HEK293T (cell line): ENCODE results near the gene DNAH8.
A peak's percentile ranks its signal among the peaks of the same experiment; 100 is the strongest.

ENCODE experiments used
- CTCF ChIA-PET: fragments of 350-600 bp; formaldehyde crosslinking; extraction: SDS; loops from one replicate; lab custom pipeline; 2021; ENCODE audit warnings: antibody characterized with exemption, inconsistent platforms; lab: Yijun Ruan, JAX
- POLR2A ChIA-PET: fragments of 350-600 bp; formaldehyde crosslinking; extraction: SDS; loops from one replicate; lab custom pipeline; 2020; ENCODE audit warnings: antibody characterized with exemption, inconsistent platforms; lab: Yijun Ruan, JAX
- DNase-seq: peaks from one replicate; pipeline ENCODE4 v3.0.0; 2012; ENCODE audit warnings: mixed read lengths; ENCODE audit errors: extremely low spot score
- ARNT ChIP-seq: fragments of 450-650 bp; IDR thresholded peaks from 2 replicates; pipeline ENCODE4 v1.6.1; 2017; ENCODE audit warnings: mild to moderate bottlenecking
- BHLHE40 ChIP-seq: fragments of 450-650 bp; IDR thresholded peaks from 2 replicates; pipeline ENCODE4 v1.6.1; 2016; ENCODE audit warnings: mild to moderate bottlenecking, moderate library complexity, borderline replicate concordance
- CTBP1 ChIP-seq: fragments of 450-650 bp; IDR thresholded peaks from 2 replicates; pipeline ENCODE4 v1.6.1; 2016; ENCODE audit warnings: borderline replicate concordance
- ELF4 ChIP-seq: fragments of 450-650 bp; IDR thresholded peaks from 2 replicates; pipeline ENCODE4 v1.6.1; 2017; ENCODE audit warnings: antibody characterized with exemption
- FOXA1 ChIP-seq: fragments of 450-650 bp; IDR thresholded peaks from 2 replicates; pipeline ENCODE4 v1.6.1; 2016; ENCODE audit warnings: mild to moderate bottlenecking
- FOXK2 ChIP-seq: fragments of 450-650 bp; IDR thresholded peaks from 2 replicates; pipeline ENCODE4 v1.6.1; 2016; ENCODE audit warnings: mild to moderate bottlenecking
- FOXM1 ChIP-seq: fragments of 450-650 bp; IDR thresholded peaks from 2 replicates; pipeline ENCODE4 v1.6.1; 2017; ENCODE audit warnings: mild to moderate bottlenecking, borderline replicate concordance
- HDGF ChIP-seq: fragments of 450-650 bp; IDR thresholded peaks from 2 replicates; pipeline ENCODE4 v1.6.1; 2017; ENCODE audit warnings: antibody characterized with exemption, borderline replicate concordance
- L3MBTL2 ChIP-seq: fragments of 450-650 bp; conservative IDR thresholded peaks from 2 replicates; pipeline ENCODE4 v1.6.1; 2016; ENCODE audit warnings: mild to moderate bottlenecking
- LEF1 ChIP-seq: fragments of 450-650 bp; IDR thresholded peaks from 2 replicates; pipeline ENCODE4 v1.6.1; 2017; ENCODE audit warnings: mild to moderate bottlenecking, borderline replicate concordance
- NFRKB ChIP-seq: fragments of 450-650 bp; IDR thresholded peaks from 2 replicates; pipeline ENCODE4 v1.6.1; 2016; ENCODE audit warnings: mild to moderate bottlenecking, moderate library complexity
- SP1 ChIP-seq: fragments of 450-650 bp; IDR thresholded peaks from 2 replicates; pipeline ENCODE4 v1.6.1; 2017
- SUZ12 ChIP-seq: fragments of 450-650 bp; IDR thresholded peaks from 2 replicates; pipeline ENCODE4 v1.6.1; 2016; ENCODE audit warnings: mild to moderate bottlenecking
- TARDBP ChIP-seq: fragments of 450-650 bp; IDR thresholded peaks from 2 replicates; pipeline ENCODE4 v1.6.1; 2016
- ZNF384 ChIP-seq: fragments of 450-650 bp; IDR thresholded peaks from 2 replicates; pipeline ENCODE4 v1.6.1; 2016
- TF ChIP-seq, protein P1 (sequence below): fragments of 450-650 bp; IDR thresholded peaks from 2 replicates; pipeline ENCODE4 v1.6.1; 2016

Gene DNAH8, protein sequence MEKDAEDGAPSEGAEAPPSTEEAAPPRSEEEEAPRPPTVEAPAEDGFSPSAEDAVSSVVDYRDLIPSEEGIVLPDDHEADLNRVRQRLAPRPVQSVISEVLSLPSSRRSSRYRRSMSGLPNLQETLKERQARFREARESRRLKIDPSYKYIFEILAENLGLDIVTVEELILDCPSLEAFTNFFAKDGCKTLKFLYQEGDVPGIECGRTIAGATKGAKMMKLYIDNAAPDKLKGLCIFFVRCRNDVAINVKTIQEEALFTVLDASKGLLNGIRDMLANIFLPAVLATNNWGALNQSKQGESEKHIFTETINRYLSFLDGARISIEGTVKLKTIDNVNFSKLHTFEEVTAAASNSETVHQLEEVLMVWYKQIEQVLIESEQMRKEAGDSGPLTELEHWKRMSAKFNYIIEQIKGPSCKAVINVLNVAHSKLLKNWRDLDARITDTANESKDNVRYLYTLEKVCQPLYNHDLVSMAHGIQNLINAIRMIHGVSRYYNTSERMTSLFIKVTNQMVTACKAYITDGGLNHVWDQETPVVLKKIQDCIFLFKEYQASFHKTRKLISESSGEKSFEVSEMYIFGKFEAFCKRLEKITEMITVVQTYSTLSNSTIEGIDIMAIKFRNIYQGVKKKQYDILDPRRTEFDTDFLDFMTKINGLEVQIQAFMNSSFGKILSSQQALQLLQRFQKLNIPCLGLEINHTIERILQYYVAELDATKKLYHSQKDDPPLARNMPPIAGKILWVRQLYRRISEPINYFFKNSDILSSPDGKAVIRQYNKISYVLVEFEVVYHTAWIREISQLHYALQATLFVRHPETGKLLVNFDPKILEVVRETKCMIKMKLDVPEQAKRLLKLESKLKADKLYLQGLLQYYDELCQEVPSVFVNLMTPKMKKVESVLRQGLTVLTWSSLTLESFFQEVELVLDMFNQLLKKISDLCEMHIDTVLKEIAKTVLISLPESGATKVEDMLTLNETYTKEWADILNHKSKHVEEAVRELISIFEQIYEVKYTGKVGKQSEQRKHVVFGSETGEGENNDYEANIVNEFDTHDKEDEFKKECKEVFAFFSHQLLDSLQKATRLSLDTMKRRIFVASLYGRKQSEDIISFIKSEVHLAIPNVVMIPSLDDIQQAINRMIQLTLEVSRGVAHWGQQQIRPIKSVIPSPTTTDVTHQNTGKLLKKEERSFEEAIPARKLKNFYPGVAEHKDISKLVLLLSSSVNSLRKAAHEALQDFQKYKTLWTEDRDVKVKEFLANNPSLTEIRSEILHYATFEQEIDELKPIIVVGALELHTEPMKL (N-terminal part only)

DNA sequence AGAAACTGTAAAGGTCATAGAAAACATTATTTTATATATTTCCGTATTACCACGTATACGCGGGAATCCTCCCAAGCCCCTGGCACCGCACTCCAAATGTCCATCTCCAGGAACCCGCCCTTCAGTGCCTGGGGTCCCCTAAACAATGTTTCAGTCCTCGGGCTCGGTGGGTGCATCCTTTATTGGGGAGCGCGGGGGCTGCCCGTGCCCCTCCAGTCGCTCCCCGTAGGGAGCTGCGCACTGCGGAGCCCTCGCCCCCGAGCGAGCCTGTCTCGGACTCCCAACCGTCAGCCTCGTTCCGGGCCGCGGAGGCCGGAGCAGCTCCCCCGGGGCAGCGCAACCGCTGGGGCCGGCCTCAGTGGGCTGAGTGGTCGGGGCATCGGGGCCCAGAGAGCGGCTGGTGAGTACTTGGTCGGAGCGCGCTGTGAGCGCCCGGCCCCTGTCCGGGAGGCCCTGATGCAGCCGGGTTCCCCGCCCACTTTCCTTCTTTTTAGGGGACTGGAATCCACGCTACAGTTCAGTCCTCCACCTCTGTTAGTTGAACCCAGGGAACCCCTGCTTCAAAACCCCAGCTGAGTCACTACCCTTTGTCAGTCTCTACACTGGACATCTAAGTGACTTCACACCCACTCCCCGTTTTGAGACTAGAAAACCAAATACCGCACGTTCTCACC, at the start of gene DNAH8:
Gene DNAH8, plus strand, starts transcription at position 296 of the 674 bp plus-strand sequence. CDS start 7,499 bp downstream, outside the sequence.
- ChIA-PET POLR2A (no interaction called here), CTCF (no interaction called here)
- TF ChIP-seq ELF4 (no peak), L3MBTL2 (no peak), LEF1 (no peak), CTBP1 (no peak), FOXM1 (no peak), HDGF (no peak)
- no peak for DNase-seq

DNA sequence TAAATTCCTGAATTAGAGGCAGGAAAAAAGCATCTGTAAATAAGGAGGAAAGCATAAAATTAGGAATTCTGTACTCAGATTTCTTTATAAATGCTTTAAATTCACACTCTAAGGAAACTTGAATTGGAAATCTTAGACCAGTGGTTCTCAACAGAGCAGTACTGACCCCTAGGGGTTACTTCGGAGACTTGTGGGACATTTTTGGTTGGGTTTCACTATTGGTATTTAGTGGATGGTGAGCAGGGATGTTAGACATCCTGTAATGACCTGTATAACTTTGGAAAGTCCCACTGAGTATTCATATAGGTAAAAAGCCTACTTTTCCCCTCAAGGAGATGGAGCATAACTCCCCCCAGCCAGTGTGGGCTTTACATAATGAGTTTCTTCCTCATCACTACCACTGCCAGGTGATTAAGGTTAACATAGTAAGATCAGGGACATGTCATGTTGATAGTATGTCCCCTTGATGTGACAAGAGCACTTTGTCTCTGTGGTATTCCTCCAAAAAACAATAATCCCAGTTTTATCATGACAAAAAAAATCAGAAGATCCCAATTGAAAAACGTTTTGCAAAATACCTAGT, 43.1 kb upstream of the DNAH8 start:
- CTCF ChIA-PET, result no interaction called here
- TF ChIP-seq FOXA1, result no peak
- no peak for TF ChIP-seq TARDBP
- TF ChIP-seq HDGF, result no peak
- no peak for TF ChIP-seq CTBP1
- TF ChIP-seq FOXM1, result no peak
- TF ChIP-seq ELF4, result no peak
- TF ChIP-seq FOXK2, result no peak
- TF ChIP-seq NFRKB, result no peak
- TF ChIP-seq BHLHE40, result no peak
- TF ChIP-seq LEF1, result no peak
- TF ChIP-seq ZNF384, result no peak
- TF ChIP-seq SP1, result no peak
- TF ChIP-seq ARNT, result no peak
- TF ChIP-seq, protein P1, sequence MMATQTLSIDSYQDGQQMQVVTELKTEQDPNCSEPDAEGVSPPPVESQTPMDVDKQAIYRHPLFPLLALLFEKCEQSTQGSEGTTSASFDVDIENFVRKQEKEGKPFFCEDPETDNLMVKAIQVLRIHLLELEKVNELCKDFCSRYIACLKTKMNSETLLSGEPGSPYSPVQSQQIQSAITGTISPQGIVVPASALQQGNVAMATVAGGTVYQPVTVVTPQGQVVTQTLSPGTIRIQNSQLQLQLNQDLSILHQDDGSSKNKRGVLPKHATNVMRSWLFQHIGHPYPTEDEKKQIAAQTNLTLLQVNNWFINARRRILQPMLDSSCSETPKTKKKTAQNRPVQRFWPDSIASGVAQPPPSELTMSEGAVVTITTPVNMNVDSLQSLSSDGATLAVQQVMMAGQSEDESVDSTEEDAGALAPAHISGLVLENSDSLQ, result no peak
- TF ChIP-seq L3MBTL2, result no peak
- TF ChIP-seq SUZ12, result no peak
- peak; percentile 63 for DNase-seq
- POLR2A ChIA-PET, result no interaction called here

DNA sequence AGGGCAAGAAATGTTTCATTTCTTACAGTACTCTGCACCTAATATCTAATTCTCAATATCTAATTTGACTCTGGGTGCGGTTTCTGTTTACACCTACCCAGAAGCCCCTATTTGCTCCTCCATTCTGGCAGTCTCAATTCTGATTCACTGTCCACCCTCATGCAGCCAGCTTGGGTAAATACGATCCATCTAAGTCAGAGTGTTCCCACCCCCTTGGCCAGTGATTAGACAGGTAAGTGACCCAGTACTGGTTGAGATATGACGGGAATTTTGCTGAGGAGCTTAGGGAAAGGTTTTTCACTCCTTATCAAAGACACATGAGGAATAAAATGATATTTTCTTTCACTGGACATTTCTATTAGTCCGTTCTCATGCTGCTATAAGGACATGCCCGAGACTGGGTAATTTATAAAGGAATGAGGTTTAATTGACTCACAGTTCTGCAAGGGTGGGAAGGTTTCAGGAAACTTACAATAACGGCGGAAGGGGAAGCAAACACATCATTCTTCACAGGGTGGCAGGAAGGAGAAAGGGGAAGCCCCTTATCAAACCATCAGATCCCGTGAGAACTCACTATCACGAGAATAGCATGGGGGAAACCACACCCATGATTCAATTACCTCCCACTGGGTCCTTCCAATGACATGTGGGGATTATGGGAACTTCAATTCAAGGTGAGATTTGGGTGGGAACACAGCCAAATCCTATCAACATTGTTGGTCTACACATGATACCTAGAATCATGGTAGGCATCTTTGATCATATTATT, 41.5 kb upstream of the DNAH8 start:
- ChIA-PET CTCF (no interaction called here), POLR2A (no interaction called here)
- TF ChIP-seq NFRKB (no peak), ELF4 (no peak), L3MBTL2 (no peak), FOXA1 (no peak), HDGF (no peak)

DNA sequence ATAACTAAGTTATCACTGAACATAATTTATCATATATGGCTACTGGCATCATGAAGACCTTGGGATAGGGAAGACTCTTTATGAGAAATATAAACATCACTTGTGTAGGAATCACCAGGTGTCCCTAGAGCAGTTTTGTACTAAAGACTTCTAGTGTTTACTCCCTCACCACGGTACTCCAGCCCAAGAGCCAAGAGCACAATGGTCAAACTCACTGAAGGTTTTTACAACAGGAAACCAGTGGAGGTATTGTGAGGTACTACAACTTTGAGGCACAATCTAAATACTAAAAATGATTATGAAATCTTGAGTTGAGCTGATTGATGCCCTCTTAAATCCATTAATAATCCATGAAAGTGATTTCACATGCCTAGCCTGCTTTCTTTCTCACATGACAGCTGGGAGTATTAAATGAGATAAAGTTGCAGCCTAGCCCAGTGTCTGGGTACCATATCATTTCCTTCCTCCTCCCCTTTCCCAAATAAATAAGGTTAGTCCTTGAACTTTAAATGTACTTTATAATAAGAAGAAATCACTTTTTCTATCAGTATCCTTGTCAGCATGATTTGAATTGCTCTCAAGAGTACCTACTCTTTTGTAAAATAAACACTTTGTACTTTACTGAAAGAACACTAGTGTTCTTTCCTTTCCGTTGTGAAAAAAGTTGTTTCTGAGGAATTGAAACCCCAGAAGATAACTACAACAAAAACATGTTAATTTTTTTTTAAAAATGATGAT, 38.7 kb upstream of the DNAH8 start:
- POLR2A ChIA-PET, result no interaction called here
- TF ChIP-seq SP1 (no peak), NFRKB (no peak)
- CTCF ChIA-PET, result no interaction called here
- no peak for DNase-seq

More for the DNA sequence above, 41.5 kb upstream of the DNAH8 start:
- no peak for DNase-seq

DNA sequence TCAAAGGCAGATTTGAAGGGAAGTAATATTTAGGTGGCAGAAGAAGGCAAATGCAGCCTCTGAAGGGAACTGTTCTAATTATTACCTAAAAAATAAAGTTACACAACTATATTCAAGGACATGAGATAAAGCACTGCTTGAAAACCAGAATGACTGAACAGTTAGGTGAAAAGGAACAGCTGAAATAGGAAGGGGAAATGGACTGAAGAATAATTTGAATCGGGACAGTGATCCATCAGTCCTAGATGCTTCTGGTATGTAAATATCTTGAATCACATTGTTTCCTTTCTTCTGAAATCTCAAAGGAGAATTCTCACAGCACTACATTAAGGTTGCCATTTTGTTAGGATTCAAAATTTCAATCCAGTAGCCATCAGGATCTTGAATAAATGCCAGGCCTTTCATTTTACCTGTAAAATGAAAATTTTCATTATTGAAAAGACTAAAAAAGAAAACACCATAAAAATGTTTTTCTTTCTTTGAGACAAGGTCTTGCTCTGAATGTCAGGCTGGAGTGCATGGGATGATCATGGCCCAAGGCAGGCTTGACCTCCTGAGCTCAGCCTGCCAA, 38.1 kb upstream of the DNAH8 start:
- ChIA-PET CTCF (no interaction called here), POLR2A (no interaction called here)
- DNase-seq, result no peak
- TF ChIP-seq ZNF384 (no peak), CTBP1 (no peak), ARNT (no peak), SP1 (no peak), LEF1 (no peak), FOXA1 (no peak), NFRKB (no peak), FOXK2 (no peak), HDGF (no peak), SUZ12 (no peak), L3MBTL2 (no peak), TARDBP (no peak)
